Effector CD8-positive, alpha-beta T cell (primary cell): ENCODE measurements around the gene SRSF1.
"Not testable (repeated sequence)": the region's sequence is repeated elsewhere in the genome, so short reads cannot be mapped to it uniquely, and the experiment has no call there.

Source experiments
- DNase-seq: peaks from one replicate; lab custom pipeline; 2025; lab: John Stamatoyannopoulos, UW

The SRSF1 gene

DNA sequence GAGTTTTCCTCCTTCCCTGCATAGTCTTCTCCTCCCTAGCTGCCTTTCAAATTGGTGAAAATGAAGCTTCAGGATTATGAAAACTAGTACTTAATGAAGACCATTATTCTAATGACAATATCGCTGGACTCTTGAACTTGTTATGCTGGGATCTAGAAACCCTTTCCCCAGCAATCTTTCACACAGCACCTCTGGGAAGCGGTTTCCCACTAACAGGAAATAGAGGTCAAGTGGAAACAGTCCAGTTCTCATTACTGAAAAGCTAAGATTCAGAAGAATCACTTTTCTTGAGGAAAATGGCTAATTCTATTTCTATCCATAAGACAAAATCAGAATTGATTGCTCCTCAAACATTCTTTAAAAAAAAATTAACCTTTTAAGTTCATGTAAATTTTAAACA lies 17.0 kb downstream of the SRSF1 start:
- no peak for DNase-seq

DNA sequence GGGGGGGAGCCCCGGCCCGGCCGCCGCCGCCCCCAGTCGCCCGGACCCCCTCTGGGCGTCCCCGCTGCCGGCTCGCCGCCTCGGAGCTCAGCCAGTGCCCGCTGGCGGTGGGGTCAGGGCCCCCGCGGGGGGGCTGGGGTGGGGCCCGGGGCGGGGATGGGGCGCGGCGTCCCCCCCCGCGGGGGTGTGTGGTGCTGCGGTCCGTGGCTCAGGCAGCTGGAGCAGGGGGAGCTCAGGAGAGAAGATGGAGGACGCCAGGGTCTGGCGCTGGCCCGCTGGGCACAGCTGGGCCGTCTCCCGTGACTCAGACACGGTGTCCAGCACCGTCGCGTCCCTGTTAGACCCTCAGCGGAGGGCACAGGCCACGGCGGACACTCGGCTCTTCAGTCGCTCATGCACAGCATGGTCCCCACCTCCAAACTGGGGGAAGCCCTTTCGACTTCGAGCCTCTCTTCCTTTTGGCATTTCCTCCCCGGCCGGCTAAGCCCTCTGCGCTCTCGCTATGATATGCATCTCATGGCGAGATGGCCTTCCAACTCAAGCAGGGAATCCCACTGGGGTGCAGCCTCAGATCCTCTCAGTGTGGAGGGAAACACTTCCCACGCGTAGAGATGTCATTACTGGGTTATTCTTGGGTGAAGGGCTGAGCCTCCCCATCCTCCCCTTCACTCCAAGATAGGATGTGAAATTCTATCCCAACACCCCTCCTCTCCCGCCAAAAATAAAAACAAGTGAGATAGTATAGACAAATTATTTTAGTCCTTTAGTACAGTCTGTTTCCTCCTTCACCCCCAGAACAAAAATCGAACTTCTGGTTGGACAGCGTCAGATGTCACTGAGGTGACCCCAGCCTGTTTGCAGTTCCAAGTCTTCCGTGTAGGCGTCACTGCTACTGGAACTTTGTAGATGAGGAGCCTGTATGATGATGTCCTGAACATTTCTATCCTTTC lies 18.5 kb downstream of the SRSF1 start:
- peak; percentile 32 for DNase-seq

DNA sequence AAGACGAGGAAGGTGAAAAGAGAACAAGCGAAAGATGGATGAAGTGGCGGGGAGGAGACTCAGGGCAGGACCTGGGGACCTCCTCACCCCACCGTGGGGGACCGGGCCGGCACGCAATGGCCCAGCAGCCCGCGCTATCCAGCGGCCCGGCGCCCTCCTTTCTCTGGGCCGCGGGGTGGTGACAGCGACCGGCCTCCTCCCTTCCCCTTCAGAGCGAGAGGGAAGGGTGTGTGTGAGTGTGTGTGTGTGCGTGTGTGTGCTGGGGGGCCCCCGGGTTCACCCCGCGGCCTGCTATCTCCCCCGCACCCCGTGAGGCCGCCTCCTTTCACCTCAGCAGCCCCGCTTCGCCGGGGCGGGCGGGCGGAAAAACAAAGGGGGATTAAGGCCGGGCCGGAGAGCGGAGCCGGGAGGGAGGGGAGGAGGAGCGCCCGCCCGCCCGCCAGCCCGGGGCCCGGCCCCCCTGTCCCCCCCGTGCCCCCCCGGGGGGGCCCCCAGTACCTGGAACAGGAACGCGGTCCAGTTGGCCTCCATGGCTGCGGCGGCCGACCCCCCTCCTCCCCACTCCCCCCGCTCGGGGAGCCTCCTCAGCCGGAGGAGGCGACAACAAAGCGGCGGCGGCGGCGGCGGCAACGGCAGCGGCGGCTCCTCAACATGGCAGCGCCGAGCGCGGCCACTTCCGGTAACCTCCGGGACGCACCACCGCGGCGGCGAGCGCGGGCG lies 19.3 kb downstream of the SRSF1 start, which contains the start of gene VEZF1:
VEZF1 (minus strand) TSS at position 674 of the 720 bp plus-strand sequence; CDS start at position 531, 143 bp downstream.
- DNase-seq = peak; percentile 56

DNA sequence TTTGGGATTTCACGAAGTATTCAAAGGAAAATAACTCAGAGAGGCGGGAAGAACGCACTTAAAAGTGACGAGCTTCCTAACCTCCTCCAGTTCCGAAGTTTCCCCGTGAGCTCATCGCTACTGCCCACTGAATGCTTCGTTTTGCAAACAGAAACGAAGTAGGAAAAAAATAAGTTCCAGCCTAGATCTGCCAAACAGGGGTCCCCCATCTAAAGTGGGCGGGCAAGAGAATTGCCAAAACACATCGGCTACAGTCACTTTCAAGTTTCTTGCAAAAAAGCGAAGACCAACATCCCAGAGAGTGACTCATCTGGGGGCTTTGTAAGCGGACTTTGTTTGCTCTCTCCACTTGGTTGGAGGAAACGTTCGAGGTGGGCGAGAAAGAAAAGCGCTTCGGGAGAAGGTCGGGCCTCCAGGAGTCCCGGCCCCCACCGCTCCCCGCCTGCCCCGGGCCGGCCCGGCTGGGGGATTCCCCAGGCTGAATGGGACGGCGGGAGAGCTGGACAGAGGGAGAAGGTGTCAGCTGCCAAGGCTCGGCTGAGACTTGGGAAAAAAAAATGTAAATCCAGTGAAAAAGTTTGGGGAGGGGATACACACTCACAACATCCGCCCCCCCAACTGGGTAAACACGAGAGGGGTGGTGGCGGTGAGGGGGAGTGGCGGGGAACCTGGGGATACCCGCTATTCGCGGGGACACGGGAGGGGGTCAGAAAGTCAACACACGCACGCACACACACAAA lies 20.0 kb downstream of the SRSF1 start:
- DNase-seq = peak; percentile 24

DNA sequence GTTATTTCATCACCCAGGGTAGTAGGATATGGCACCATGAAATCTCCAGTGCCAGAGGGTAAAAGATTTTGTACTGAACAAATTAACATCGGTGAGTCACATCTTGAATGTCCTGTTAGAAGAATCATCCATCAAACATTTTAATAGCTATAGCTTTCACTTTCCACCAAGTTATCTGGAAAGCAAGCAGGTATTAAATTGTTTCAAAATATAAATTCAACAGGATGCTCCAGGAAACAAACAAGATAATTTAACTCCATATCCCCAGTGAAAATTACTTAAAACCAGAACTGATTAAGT lies 21.4 kb downstream of the SRSF1 start:
- DNase-seq = no peak

DNA sequence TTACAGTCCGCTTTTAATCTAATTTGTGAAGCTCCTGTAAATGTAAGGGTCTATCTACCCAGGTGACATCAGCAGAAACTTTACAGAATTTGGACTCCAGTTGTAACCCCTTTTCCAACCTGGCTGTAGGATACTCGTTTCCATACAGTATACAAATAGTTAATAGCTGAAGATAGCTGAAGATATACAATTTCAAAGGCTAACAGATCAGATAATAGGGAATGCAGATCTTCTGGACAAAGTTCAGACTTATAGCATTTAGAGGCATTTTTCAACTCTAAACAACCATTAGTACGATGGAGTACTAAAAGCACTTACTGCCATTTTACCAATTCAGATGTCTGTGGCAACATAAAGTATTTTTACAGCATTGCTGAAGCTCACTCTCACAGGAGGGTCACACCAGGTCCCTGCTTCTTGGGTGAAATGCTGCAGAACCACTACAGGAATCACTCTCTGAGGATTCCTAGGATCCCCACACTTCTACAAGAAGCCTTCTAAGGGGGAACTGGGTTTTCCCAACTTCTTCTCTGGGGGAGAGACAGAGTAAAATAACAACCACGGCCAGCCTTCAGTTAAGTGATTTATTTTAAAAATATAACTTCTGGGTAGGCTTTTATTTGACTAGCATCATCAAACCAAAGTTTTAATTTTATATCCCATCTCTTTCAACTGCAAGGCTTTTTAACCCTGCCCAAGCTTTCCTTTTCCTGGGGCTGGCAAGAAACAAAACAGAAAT lies 21.9 kb downstream of the SRSF1 start:
- DNase-seq = no peak

DNA sequence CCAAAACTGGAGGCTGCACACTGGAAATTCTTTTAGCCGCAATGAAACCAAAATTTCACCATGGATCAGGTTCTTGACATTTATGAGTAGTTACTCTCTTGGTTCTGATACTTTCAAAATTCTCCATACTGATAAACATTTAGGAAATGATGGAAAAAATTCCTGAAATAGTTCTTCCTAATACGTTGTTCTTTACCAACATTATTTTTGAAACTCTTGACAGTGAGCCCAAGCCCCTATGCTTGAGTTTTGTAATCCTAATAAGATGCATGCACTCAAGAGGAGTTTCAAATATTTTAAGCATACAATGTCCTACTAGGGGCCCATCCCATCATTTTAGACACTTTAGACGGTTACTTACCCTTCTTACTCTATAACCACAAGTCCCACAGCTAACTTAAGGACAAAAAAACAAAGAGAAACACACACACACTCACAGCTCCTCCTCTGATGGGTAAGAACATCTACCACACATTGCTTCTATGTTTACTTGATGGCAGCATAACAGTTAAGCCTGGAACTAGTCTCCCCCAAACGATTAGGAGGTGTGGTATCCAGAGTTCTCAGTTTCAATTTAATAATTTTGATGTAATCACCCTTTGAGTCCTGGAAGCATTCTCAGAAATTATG lies 22.7 kb downstream of the SRSF1 start:
- DNase-seq = no peak

DNA sequence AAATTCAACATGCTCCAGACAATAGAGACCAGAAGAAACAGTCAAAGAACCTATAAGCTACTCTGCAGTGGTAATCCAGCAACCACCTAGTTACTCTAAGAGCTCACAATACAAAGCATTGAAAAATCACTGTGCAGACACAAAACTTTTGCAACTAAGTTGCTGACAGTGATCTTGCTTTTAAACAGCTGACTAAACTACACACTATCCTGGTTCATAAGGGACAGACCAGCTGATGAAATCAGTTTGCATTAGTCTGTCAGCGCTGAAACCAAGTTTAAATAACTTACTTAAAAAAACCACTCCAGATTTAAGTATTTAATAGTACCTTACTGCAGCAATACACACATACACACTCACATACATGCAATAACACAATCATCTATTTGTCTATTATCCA lies 23.6 kb downstream of the SRSF1 start:
- DNase-seq = no peak

DNA sequence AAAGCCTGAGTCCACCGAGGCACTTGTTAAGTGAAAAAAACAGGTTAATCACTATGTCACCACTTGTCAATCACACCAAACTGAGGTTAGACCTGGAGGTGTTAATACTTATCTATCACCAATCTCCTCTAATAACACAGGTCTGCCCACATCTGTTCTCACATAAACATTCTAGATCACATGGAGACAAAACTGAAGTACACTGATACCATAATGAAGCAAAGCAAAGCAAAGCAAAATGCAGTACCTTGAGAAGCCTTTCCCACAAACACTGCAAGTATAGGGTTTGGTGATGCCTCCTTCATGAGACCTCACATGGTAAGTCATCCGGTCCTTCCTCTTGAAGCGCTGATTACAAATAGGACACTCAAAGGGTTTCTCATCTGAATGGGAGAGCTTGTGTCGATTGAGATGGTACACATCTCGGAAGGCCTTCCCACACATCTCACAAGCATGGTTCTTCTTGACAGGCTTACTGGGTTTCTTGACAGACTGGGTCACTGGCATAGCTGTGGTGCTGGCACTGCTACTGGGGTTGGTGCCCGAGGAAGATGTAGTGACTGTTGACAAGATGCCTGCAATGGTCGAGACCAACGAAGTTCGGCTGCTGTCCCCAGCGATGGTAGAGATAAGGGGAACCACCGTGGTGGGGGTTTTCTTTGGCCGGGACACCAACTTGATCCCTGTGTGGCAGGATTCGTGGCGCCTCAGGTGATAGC lies 24.4 kb downstream of the SRSF1 start:
- no peak for DNase-seq

DNA sequence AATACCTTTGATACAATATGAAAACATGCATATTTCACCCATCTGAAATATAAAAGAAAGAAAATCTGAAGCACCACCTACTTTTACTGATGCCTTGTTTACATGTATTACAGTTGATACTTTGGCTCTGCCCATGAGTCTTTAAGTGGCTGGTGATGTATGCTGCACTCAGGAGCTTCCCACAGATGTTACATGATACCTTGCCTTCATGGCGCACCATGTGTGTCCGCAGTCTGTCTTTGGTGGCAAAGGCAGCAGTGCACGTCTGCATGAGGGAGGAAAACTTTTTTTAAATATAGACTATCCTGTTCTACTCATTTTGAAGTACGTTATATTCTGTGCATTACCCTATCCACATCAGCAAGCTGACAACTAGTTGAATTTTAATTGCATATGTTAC lies 26.5 kb downstream of the SRSF1 start:
- DNase-seq = no peak

DNA sequence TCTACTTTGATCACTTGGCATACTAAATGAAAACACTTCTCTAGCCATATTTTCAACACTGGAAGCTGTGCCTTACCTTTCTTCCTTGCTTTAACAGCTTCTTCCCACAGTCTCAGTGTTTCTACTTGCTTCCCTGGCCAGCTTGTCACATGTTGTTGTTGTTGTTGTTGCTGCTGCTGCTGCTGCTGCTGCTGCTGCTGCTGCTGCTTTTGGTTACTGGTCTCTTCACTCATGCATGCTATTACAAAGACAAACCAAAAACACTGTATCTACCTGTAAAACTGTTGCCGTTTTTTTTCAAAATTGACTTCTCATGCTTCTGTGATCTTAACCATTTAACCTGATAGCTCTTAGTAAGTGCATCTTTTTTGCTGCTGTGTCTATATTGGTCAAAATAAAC lies 28.0 kb downstream of the SRSF1 start:
- no peak for DNase-seq

DNA sequence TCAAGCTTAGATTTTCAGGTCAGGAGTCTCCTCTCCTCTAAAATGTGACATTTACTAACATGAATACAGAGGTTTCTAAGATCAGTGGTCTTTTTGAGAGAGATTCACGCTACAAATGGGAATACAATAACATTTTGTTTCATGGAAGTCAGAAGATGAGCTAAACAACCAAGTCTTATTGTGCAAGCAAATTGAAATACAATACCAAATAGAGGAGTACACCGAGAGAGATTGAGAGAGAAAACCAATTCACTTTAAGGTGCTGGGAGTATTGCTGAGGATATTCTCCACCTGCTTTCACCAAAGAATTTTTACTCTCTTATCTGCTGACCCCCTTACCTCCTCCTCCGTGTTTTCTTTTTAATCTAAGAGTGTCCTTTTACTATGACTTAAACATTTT lies 30.5 kb downstream of the SRSF1 start:
- no peak for DNase-seq

DNA sequence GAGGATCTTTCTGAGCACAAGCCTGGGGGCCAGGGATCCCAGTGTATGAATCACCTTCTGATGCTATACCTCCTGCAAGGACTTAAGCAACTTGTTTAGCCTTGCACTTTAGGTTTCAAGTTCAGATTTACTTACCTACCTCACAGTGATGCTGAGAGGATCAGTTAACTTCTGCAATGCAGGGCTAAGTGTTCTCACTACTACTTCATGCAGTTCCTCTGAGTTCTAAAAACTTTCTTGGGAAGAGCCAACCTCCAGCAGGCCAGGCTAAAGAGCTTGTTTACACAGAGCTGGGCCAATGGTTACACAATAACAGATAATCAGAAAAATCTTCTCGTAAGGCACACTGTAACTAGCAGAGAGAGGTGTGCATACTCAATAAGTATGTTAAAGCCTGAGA lies 32.0 kb downstream of the SRSF1 start:
- DNase-seq = no peak

DNA sequence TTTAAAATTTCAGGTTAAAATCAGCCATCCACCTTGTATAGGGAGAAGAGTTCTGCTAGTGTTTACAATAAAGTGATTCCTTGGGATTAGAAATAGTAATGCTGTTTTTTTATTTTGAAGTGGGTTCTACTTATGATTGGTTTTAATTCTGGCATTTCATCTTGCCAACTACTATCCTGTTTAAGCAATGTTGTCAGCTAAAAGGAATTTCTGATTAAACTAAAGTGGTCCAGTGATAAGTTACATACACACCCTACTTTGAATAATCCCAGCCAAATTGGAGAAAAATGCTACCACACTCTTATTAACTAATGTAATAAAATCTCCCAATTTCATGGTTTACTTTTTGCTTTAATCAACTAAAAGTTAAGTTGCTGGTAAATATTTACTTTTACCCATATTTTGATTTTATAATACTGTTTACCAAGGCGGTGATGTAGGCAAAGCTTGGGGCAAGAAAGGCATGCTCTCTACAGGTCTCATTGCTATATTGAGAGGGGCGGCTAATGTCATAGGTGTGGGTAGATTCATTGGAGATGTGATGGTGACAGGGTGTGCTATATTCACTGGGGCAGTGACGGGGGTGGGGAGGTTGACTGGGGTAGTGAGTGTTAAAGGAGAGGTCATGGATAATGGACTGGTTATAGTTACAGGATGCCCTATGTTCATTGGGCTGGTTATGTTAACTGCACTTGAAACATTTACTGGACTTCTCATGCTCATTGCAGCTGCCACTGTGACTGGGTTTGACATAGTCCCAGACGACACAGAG lies 32.8 kb downstream of the SRSF1 start:
- DNase-seq = not testable (repeated sequence)

DNA sequence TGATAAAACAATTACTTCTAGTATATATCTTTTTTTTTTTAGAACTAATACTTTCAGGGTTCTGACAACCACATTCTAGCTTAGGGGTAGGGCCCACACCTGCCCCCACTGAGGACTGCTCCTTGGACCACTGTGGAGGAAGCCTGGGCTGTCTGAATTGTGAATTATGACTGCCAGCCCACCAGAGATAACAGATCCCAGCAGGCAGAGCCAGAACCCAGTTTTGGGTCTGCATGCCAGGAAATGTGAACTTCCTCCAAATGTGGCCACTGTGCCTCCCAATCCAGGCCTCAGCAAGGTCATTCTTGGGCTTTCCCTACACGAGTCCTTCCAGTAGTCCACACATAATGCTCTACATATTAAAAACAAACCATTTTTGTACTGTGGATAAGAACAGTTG lies 34.9 kb downstream of the SRSF1 start:
- DNase-seq = no peak

DNA sequence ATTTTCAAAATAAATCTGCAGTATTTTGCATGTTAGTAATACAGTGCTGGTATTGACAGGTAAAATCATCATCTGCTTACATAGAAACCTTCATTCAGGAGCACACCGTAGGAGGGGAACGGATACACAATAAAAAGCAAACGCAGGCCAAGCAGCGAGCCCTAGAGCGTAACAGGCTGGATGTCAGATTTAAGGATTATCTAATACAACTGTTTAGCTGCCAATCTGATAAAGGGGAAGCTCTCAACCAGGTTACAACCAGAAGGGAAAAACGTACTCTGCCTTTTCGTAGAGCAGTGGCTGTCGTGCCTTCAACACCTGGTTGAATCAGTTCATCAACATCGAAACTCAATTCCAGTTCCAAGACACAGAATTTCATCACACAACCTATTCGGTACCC lies 35.5 kb downstream of the SRSF1 start:
- DNase-seq = no peak

DNA sequence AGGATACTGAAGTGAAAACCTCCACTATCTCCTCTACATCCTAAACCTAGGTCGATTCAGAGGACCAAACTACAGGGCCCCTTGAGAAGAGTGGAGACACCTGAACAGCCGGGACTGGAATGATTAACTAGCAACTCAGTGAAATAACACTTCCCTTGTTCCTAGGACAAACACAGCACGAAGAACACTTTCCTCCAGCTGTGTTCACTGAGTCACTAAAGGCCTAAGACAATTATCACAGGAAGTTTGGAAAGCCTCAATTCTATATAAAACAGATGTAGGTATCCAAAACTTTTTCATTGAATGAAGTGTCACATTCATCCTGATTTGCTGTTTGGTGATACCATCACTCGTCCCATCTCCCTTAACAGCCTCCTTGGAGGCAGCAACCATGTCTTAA lies 36.3 kb downstream of the SRSF1 start:
- no peak for DNase-seq

DNA sequence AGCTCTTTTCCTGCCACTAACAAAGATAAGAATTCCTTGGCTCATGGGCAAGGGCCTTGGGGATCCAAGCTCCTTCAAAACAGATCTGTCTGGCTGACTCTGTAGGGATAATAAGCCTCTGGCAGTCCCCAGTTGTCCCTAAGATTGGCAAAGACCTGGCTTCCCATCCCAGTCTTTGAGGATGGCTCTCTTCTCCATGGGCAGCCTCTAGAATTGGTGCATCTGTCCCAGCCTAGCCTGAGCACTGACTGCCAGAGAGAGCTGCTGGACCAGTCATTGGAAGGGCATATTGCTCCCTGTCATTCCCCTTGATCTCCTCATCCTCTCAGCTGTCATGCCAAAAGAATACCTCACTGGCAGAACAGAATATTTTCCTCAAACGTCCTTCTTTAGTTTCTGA lies 38.6 kb downstream of the SRSF1 start:
- no peak for DNase-seq

DNA sequence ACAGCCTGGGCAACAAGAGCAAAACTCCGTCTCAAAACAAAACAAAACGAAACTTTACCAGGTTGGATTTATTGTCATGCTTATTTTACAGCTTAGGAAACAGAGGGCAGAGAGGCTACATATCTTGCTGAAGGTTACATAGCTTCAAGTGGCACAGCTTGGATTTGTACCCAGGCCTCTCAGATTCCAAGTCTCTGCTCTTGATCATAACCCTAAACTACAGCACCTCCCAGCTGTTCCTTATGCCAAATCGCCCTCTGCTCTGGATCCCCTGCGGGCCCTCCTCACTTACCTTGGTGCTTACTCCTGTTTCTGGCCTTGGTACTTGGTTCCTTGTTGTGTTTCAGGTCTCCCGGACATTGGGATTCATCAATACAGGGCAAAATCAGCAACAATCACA lies 40.2 kb downstream of the SRSF1 start:
- DNase-seq = no peak

DNA sequence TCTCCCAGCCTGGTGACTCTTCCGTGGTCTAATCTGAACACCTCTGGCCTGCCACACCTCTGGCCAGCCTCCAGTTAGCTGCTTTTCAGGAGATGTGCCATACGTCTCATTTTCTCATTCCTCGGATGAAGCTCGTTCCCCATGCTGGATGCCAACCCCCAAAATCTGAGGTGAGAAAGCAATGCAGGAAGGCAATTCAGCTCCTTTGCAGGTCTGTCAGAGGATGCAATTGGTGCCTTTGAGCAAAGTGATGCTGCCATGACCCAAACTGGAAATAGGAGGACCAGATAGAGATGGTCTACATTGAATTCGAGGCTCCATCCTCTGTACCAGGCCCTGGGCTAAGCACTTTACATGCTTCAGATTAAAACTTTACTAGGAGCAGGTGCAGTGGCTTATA lies 40.8 kb downstream of the SRSF1 start:
- no peak for DNase-seq
